HEK293 (cell line): Measurements from ENCODE around the gene NADK.
A peak's percentile ranks its signal among the peaks of the same experiment; 100 is the strongest.

Experiments
- CTCF ChIA-PET: fragments of 350-600 bp; formaldehyde crosslinking; extraction: SDS; loops from one replicate; lab custom pipeline; 2021; ENCODE audit warnings: antibody characterized with exemption; lab: Yijun Ruan, JAX
- POLR2A ChIA-PET: fragments of 300-600 bp; formaldehyde crosslinking; extraction: SDS; loops from one replicate; lab custom pipeline; 2020; ENCODE audit warnings: antibody characterized with exemption, inconsistent platforms; lab: Yijun Ruan, JAX
- H3K27ac ChIP-seq: fragments of 200-500 bp; sonication (Bioruptor generic); 2 replicates; pipeline ENCODE4 v1.5.1; 2014; ENCODE audit warnings: low read depth, low read length, control low read depth, inconsistent platforms; ENCODE audit errors: extremely low read depth
- H3K36me3 ChIP-seq, 2 experiments: fragments of 200-500 bp in 1 of 2; sonication (Bioruptor generic) in 1 of 2; 1 replicate in 1 of 2; 2 replicates in 1 of 2; pipeline ENCODE4 v1.5.1; 2014 to 2017; ENCODE audit warnings: inconsistent platforms in 2 of 2, low read length in 2 of 2; ENCODE audit not compliant: control insufficient read depth in 2 of 2, insufficient read depth in 1 of 2
- H3K4me1 ChIP-seq: fragments of 200-500 bp; sonication (Bioruptor generic); 2 replicates; pipeline ENCODE4 v1.5.1; 2014; ENCODE audit warnings: mild to moderate bottlenecking, low read length, inconsistent platforms; ENCODE audit not compliant: control insufficient read depth, insufficient read depth
- H3K4me3 ChIP-seq: 2 replicates; pipeline ENCODE4 v1.5.1; 2011; ENCODE audit warnings: low read depth, mild to moderate bottlenecking, control low read depth, low read length, moderate library complexity
- H3K9me3 ChIP-seq: fragments of 200-500 bp; sonication (Bioruptor generic); 2 replicates; pipeline ENCODE4 v1.5.1; 2014; ENCODE audit warnings: low read depth, low read length, inconsistent platforms; ENCODE audit not compliant: control insufficient read depth, insufficient read depth
- ATF2 ChIP-seq: fragments of 450-650 bp; formaldehyde crosslinking; IDR thresholded peaks from 2 replicates; pipeline ENCODE4 v1.5.1; 2016; ENCODE audit warnings: missing biosample characterization, missing genetic modification characterization, low read depth
- FEZF1 ChIP-seq: fragments of 450-650 bp; formaldehyde crosslinking; IDR thresholded peaks from 2 replicates; pipeline ENCODE4 v1.5.1; 2016; ENCODE audit warnings: missing biosample characterization, missing genetic modification characterization
- GFI1B ChIP-seq: fragments of 450-650 bp; formaldehyde crosslinking; IDR thresholded peaks from 2 replicates; pipeline ENCODE4 v1.5.1; 2016; ENCODE audit warnings: missing biosample characterization, missing genetic modification characterization
- GLI2 ChIP-seq: fragments of 450-650 bp; formaldehyde crosslinking; IDR thresholded peaks from 2 replicates; pipeline ENCODE4; 2017; ENCODE audit warnings: missing biosample characterization, missing genetic modification characterization, low read depth, borderline replicate concordance
- HOXC10 ChIP-seq: sonication (generic); formaldehyde crosslinking; IDR thresholded peaks from 2 replicates; pipeline ENCODE4 v1.8.1; 2023; ENCODE audit warnings: mild to moderate bottlenecking, missing genetic modification reagents
- INSM2 ChIP-seq: fragments of 450-650 bp; formaldehyde crosslinking; IDR thresholded peaks from 2 replicates; pipeline ENCODE4 v1.5.1; 2016; ENCODE audit warnings: missing biosample characterization, missing genetic modification characterization
- KLF1 ChIP-seq: fragments of 450-650 bp; formaldehyde crosslinking; IDR thresholded peaks from 2 replicates; pipeline ENCODE4 v1.5.1; 2016; ENCODE audit warnings: missing biosample characterization, missing genetic modification characterization
- OSR2 ChIP-seq: fragments of 450-650 bp; formaldehyde crosslinking; IDR thresholded peaks from 2 replicates; pipeline ENCODE4 v1.5.1; 2016; ENCODE audit warnings: missing biosample characterization, missing genetic modification characterization
- PRDM4 ChIP-seq: fragments of 450-650 bp; formaldehyde crosslinking; IDR thresholded peaks from 2 replicates; pipeline ENCODE4 v1.5.1; 2017; ENCODE audit warnings: missing biosample characterization, missing genetic modification characterization
- PRDM6 ChIP-seq: fragments of 450-650 bp; formaldehyde crosslinking; IDR thresholded peaks from 2 replicates; pipeline ENCODE4 v1.5.1; 2017; ENCODE audit warnings: missing biosample characterization, missing genetic modification characterization
- ZBTB17 ChIP-seq: fragments of 450-650 bp; formaldehyde crosslinking; IDR thresholded peaks from 2 replicates; pipeline ENCODE4 v1.5.1; 2016; ENCODE audit warnings: missing biosample characterization, missing genetic modification characterization
- ZEB2 ChIP-seq: fragments of 450-650 bp; formaldehyde crosslinking; IDR thresholded peaks from 2 replicates; pipeline ENCODE4 v1.5.1; 2016; ENCODE audit warnings: missing biosample characterization, missing genetic modification characterization
- ZFHX2 ChIP-seq: fragments of 450-650 bp; formaldehyde crosslinking; conservative IDR thresholded peaks from 2 replicates; pipeline ENCODE4 v1.5.1; 2016; ENCODE audit warnings: missing biosample characterization, missing genetic modification characterization
- ZNF114 ChIP-seq: fragments of 450-650 bp; formaldehyde crosslinking; IDR thresholded peaks from 2 replicates; pipeline ENCODE4 v1.5.0; 2017; ENCODE audit warnings: missing biosample characterization, missing genetic modification characterization
- ZNF366 ChIP-seq: fragments of 450-650 bp; formaldehyde crosslinking; conservative IDR thresholded peaks from 2 replicates; pipeline ENCODE4 v1.5.1; 2016; ENCODE audit warnings: missing biosample characterization, missing genetic modification characterization
- ZNF394 ChIP-seq: fragments of 450-650 bp; formaldehyde crosslinking; IDR thresholded peaks from 2 replicates; pipeline ENCODE4 v1.5.1; 2016; ENCODE audit warnings: missing biosample characterization, missing genetic modification characterization, mild to moderate bottlenecking, moderate library complexity, borderline replicate concordance
- ZNF610 ChIP-seq: fragments of 450-650 bp; formaldehyde crosslinking; IDR thresholded peaks from 2 replicates; pipeline ENCODE4 v1.5.1; 2016; ENCODE audit warnings: missing biosample characterization, missing genetic modification characterization, borderline replicate concordance
- ZNF747 ChIP-seq: fragments of 450-650 bp; formaldehyde crosslinking; IDR thresholded peaks from 2 replicates; pipeline ENCODE4 v1.5.1; 2016; ENCODE audit warnings: missing biosample characterization, missing genetic modification characterization

The NADK gene

GRCh38 chr1:1777950-1778662 lies at the start of gene NADK (continued):
- TF ChIP-seq ZFHX2 (tag by site-specific recombination) (peak; percentile 21; the same call in 1 of the 2 replicates), ATF2 (tag by site-specific recombination) (no peak), ZNF610 (tag by site-specific recombination) (no peak)

- no peaks in the 10 kb centered on the region for H3K9me3 ChIP-seq
- no peak overlapping the region for H3K4me3 ChIP-seq
- TF ChIP-seq INSM2 (tag by site-specific recombination) = peak; percentile 10; the same call in 1 of the 2 replicates
- no peak for TF ChIP-seq ZNF747
- TF ChIP-seq PRDM4 (tag by site-specific recombination) = peak; percentile 70
- TF ChIP-seq ZBTB17 = 0 out of 2 replicates have a peak, but pooled peaks have one; percentile 30
- peaks cover 5% of the 10 kb centered on the region for H3K4me1 ChIP-seq
- POLR2A ChIA-PET = no interaction called here
- CTCF ChIA-PET = interaction anchor here (0.8 to 1.2 kb wide), 4 partner anchors 54 to 217 kb away, joined by 3 to 5 read pairs (median 4); no protein-coding TSS in a partner anchor
- peaks cover 10 to 33% of the 10 kb centered on the region in 2 experiments; a peak in 2 of 3 replicates for H3K36me3 ChIP-seq
- no peak overlapping the region for H3K27ac ChIP-seq
Observed at GRCh38 chr1:1827089-1827848, 49.0 kb upstream of the NADK start.

- ChIA-PET POLR2A (no interaction called here), CTCF (interaction anchor here (0.8 to 1.1 kb wide), 3 partner anchors 72 to 218 kb away, joined by 3 to 5 read pairs (median 4); no protein-coding TSS in a partner anchor)
- Histone ChIP-seq H3K27ac (no peak overlapping the region), H3K4me3 (no peak overlapping the region), H3K4me1 (peaks cover 5% of the 10 kb centered on the region), H3K36me3 (peaks cover 10 to 36% of the 10 kb centered on the region in 2 experiments; a peak in 2 of 3 replicates), H3K9me3 (no peaks in the 10 kb centered on the region)
- TF ChIP-seq ZEB2 (tag by site-specific recombination) (peak; percentile 64; the same call in 1 of the 2 replicates), ZNF366 (tag by site-specific recombination) (0 out of 2 replicates have a peak, but pooled peaks have one; percentile 30), GLI2 (tag by site-specific recombination) (peak; percentile 34; the same call in 1 of the 2 replicates), ZNF394 (tag by site-specific recombination) (no peak), KLF1 (tag by site-specific recombination) (peak; percentile 26; the same call in 1 of the 2 replicates), HOXC10 (no peak), ZNF114 (tag by site-specific recombination) (no peak), INSM2 (tag by site-specific recombination) (peak; percentile 34; the same call in 1 of the 2 replicates), FEZF1 (tag by site-specific recombination) (0 out of 2 replicates have a peak, but pooled peaks have one; percentile 23), GFI1B (tag by site-specific recombination) (no peak), PRDM6 (peak; percentile 83), OSR2 (tag by site-specific recombination) (peak; percentile 40; the same call in 1 of the 2 replicates)
Observed at GRCh38 chr1:1826356-1827088, 48.3 kb upstream of the NADK start.
